H1 (cell line): ENCODE results near the gene GFOD1.

Experiments used
- CTCF ChIP-seq, 3 experiments: IDR thresholded peaks; 1 replicate in 2 of 3; 2 replicates in 1 of 3; pipeline versions ENCODE4 v1.5.1 to v1.6.1; 2011; ENCODE audit warnings: low read length in 3 of 3, mild to moderate bottlenecking in 3 of 3, inconsistent platforms in 2 of 3, low read depth in 1 of 3, moderate library complexity in 1 of 3; ENCODE audit not compliant: insufficient read depth in 1 of 3; ENCODE audit errors: control extremely low read depth in 1 of 3
- JUND ChIP-seq: IDR thresholded peaks from 2 replicates; pipeline ENCODE4 v1.6.1; 2011; ENCODE audit warnings: mild to moderate bottlenecking, improper control_type of control experiment, low read length
- MAX ChIP-seq: IDR thresholded peaks from 2 replicates; pipeline ENCODE4 v1.6.1; 2012; ENCODE audit warnings: inconsistent platforms
- NRF1 ChIP-seq: IDR thresholded peaks from 2 replicates; pipeline ENCODE4 v1.6.1; 2011; ENCODE audit warnings: mild to moderate bottlenecking, low read depth, low read length, improper control_type of control experiment
- POLR2AphosphoS5 ChIP-seq: IDR thresholded peaks from 2 replicates; pipeline ENCODE4 v1.6.1; 2011; ENCODE audit warnings: low read depth, low read length
- RAD21 ChIP-seq, 2 experiments: IDR thresholded peaks in 1 of 2; conservative IDR thresholded peaks in 1 of 2; 2 replicates each; pipeline ENCODE4 v1.6.1; 2011; ENCODE audit warnings: low read depth in 2 of 2, low read length in 2 of 2, improper control_type of control experiment in 1 of 2, inconsistent platforms in 1 of 2, mild to moderate bottlenecking in 1 of 2, moderate library complexity in 1 of 2
- RXRA ChIP-seq: IDR thresholded peaks from 2 replicates; pipeline ENCODE4 v1.6.1; 2011; ENCODE audit warnings: low read depth, mild to moderate bottlenecking, low read length, moderate library complexity; ENCODE audit not compliant: insufficient read depth

- no peak for TF ChIP-seq JUND
- TF ChIP-seq CTCF (IDR thresholded peaks at IDR 0.05; ENCODE audit: control extremely low read depth in 1 of 3, insufficient read depth in 1 of 3, low read depth in 1 of 3, low read length in 3 of 3), result no peak
- TF ChIP-seq RXRA, result no peak
- no peak for TF ChIP-seq NRF1
- TF ChIP-seq MAX, result no peak
- TF ChIP-seq RAD21 (IDR thresholded peaks at IDR 0.05 in 1 of 2, conservative IDR thresholded peaks at IDR 0.05 in 1 of 2; ENCODE audit: low read depth in 2 of 2, low read length in 2 of 2), result no peak
- no peak for TF ChIP-seq POLR2AphosphoS5
Measured at GRCh38 chr6:13377054-13377758, 110.2 kb downstream of the GFOD1 start.
